HG02981 (cell line): ENCODE measurements around the gene PPP2CA.
"Not testable (repeated sequence)": the region's sequence is repeated elsewhere in the genome, so short reads cannot be mapped to it uniquely, and the experiment has no call there.

ENCODE experiments used
- ATAC-seq: cut with Tn5 transposase; IDR thresholded peaks from one replicate; pipeline ENCODE4 v1.9.1; 2021; ENCODE audit warnings: mild to moderate bottlenecking, moderate library complexity; ENCODE audit not compliant: unreplicated experiment

Gene PPP2CA

GRCh38 chr5:134225780-134226440 lies at the start of gene PPP2CA:
TSS of gene PPP2CA (minus strand) at chr5:134226073. CDS start at chr5:134225861, 212 bp downstream.
- ATAC-seq, result peak; percentile 80

GRCh38 chr5:134273642-134274395 lies 47.9 kb upstream of the PPP2CA start:
- no peak for ATAC-seq

- no peak for ATAC-seq
These were observed 45.2 kb upstream of the PPP2CA start for GRCh38 chr5:134271059-134271458.

GRCh38 chr5:134268919-134269318 lies 43.0 kb upstream of the PPP2CA start:
- ATAC-seq, result no peak

DNA sequence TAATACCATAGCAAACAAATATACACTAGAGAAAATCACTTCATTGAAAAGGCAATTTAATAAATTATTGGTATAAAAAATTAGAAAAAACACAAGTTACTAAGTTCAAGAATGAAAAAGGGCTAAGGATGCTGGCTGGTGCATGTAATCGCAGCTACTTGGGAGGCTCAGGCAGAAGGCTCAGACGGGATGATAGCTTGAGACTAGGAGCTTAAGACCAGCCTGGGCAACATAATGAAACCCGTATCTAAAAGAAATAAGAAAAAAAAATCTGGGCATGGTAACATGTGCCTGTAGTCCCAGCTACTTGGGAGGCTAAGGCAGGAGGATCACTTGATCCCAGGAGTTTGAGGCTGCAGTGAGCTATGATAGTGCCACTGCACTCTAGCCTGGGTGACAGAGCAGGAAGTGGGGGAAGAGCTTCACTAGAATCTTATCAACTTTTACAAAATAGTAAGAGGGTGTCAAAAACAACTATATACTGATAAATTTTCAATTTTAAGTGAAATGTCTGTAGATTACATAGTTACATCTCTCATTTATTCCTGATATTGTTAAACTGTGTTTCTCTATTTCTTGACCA lies 42.2 kb upstream of the PPP2CA start:
- no peak for ATAC-seq

DNA sequence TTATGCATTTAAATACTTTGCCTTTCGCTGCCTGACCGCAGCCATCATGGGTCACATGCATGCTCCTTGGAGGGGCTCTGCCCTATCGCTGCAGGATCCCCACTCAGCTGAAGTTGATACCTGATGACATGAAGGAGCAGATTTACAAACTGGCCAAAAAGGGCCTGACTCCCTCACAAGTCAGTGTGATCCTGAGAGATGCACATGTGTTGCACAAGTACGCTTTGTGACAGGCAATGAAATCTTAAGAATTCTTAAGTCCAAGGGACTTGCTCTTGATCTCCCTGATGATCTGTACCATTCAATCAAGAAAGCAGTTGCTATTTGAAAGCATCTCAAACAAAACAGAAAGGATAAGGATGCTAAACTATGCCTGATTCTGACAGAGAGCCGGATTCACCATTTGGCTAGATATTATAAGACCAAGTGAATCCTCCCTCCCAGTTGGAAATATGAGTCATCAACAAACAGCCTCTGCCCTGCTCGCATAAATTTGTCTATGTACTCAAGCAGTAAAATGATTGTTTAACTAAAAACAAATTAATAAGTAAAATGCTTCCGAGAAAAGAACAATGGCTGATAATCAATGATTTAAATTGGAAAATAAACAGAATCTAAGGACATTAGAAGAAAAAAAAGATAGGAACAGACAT lies 41.6 kb upstream of the PPP2CA start:
- no peak for ATAC-seq

GRCh38 chr5:134263801-134264200 lies 37.9 kb upstream of the PPP2CA start:
- no peak for ATAC-seq

GRCh38 chr5:134262629-134263028 lies 36.8 kb upstream of the PPP2CA start:
- not testable (repeated sequence) for ATAC-seq

GRCh38 chr5:134258896-134259295 lies 33.0 kb upstream of the PPP2CA start:
- ATAC-seq, result no peak

GRCh38 chr5:134257176-134257575 lies 31.3 kb upstream of the PPP2CA start:
- no peak for ATAC-seq

- no peak for ATAC-seq
These were observed 29.7 kb upstream of the PPP2CA start for GRCh38 chr5:134255418-134256150.

- not testable (repeated sequence) for ATAC-seq
These were observed 27.7 kb upstream of the PPP2CA start for GRCh38 chr5:134253368-134254153.

GRCh38 chr5:134252671-134253070 lies 26.8 kb upstream of the PPP2CA start:
- no peak for ATAC-seq

- no peak for ATAC-seq
These were observed 25.1 kb upstream of the PPP2CA start for GRCh38 chr5:134250949-134251348.

DNA sequence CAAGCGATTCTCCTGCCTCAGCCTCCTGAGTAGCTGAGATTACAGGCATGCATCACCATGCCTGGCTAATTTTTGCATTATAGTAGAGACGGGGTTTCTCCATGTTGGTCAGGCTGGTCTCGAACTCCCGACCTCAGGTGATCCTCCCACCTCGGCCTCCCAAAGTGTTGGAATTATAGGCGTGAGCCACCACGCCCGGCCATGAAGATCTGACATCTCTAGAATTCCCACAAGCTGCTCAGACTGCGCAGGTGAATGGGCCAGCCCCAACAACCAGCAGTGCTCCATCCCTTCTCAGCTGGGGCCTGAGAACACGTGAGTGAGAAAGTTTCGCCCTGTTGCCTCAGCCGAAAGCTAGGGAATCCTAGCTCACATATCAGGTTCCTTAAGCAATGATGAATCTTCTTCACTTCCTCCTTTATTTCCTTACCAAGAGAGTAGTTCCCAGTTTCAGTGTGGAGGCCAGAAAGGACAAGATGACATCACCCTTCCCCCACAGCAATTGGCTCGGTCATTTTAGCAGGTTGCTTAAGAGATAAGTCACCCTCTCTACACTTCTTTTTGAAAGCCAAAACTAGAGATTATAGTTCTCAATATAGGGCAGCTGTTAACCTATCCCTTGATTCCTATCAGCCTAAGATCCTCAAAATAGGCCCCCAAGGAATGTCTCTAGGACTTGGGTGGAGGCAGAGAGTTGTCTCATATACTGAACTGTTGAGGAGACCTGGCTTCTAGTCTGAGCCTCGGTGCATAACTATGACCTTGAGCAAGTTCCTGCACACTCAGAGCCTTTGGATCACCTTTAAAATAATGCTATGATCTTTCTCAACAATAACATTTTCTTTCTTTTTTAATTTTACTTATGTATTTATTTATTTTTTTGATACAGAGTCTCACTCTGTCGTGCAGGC lies 23.9 kb upstream of the PPP2CA start:
- ATAC-seq, result no peak

DNA sequence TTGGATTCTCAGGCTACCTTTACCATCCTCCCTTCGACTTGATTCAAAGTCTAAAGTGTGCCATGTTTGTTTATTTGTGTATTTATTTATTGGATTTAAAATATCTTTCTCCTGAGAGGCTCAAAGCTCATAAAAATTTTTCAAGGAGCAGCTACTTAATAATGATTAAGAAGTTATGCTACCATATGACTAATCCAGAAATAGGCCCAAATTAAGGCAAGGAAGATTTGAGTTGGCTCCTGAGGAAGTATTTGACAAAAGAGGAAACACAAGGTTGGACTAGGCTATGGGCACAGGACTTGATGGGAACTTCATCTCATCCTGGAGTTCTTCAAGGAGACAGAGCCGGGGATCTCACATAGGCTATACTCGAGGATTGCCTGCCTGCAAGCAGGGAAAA lies 22.4 kb upstream of the PPP2CA start:
- no peak for ATAC-seq

DNA sequence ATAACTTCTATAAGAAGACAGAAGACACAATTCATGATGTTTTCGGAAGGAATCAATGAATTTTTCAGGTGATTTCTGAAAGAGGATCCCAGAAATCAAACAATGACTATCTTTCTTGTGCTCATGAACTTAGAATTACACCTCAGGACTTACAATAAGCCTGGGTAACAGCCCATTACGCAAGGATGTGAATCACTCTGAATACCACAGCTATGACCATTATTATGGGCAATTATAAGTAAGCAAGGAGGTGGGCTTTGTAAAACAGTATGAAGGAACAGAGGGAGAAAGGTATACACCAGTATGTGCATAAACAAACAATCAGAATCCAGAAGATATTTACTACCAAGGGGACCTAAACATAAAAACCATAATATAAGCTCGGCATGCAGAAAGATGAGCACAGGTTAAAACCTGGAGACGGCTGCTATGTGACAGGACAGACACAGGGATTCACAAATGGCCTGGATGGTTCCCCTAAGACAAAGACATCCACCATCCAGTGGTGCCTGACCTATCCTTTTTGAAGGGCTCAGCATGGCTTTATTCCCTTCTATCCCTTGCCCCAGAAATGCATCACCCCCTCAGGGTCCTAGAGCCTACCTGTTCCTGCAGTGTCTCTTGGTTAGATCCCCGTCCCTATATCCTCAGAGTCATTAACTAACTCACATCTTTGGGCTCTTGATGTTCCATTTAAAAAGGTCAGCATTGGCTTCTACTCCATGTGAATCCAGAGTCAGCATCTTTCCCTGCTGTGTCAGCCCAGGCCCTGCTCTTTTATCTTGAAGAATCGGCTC lies 21.8 kb upstream of the PPP2CA start:
- ATAC-seq, result no peak

- no peak for ATAC-seq
These were observed 21.0 kb upstream of the PPP2CA start for GRCh38 chr5:134246771-134247427.
